ENCODE measurements around the gene EEF1B2.
A peak's percentile ranks its signal among the peaks of the same experiment; 100 is the strongest.
"Not testable (repeated sequence)": the region's sequence is repeated elsewhere in the genome, so short reads cannot be mapped to it uniquely, and the experiment has no call there.

The EEF1B2 gene

GRCh38 chr2:206159346-206160124 is at the start of gene EEF1B2, which contains the start of gene NDUFS1:
Gene EEF1B2 (plus strand): TSS chr2:206159895. CDS start chr2:206159980, 85 bp downstream.
Gene NDUFS1 (minus strand): TSS chr2:206159444. CDS start chr2:206153678, 5,766 bp downstream.
- DNase-seq (ENCODE audit: insufficient read length, low spot score) (peak; percentile 95), FAIRE-seq (peak; percentile 76)
- TF ChIP-seq POLR2A (IDR thresholded peaks at IDR 0.05; ENCODE audit: low read depth, low read length), result peak; percentile 39

GRCh38 chr2:206112108-206112507 is 47.6 kb upstream of the EEF1B2 start:
- TF ChIP-seq POLR2A (IDR thresholded peaks at IDR 0.05; ENCODE audit: low read depth, low read length), result no peak
- DNase-seq (ENCODE audit: insufficient read length, low spot score) (no peak), FAIRE-seq (no peak)

GRCh38 chr2:206112846-206113547 is 46.7 kb upstream of the EEF1B2 start:
- TF ChIP-seq POLR2A (IDR thresholded peaks at IDR 0.05; ENCODE audit: low read depth, low read length), result no peak
- FAIRE-seq, result no peak
- DNase-seq (ENCODE audit: insufficient read length, low spot score), result no peak

GRCh38 chr2:206115026-206115578 is 44.6 kb upstream of the EEF1B2 start:
- TF ChIP-seq POLR2A (IDR thresholded peaks at IDR 0.05; ENCODE audit: low read depth, low read length), result no peak
- no peak for FAIRE-seq

GRCh38 chr2:206116278-206116677 is 43.4 kb upstream of the EEF1B2 start:
- DNase-seq (ENCODE audit: insufficient read length, low spot score) (no peak), FAIRE-seq (no peak)
- no peak for TF ChIP-seq POLR2A (IDR thresholded peaks at IDR 0.05; ENCODE audit: low read depth, low read length)

More at GRCh38 chr2:206115026-206115578, 44.6 kb upstream of the EEF1B2 start:
- no peak for DNase-seq (ENCODE audit: insufficient read length, low spot score)

- DNase-seq (ENCODE audit: insufficient read length, low spot score); FAIRE-seq: not testable (repeated sequence)
Observed at GRCh38 chr2:206122569-206122968, 37.1 kb upstream of the EEF1B2 start.

- DNase-seq (ENCODE audit: insufficient read length, low spot score), result no peak
- no peak for FAIRE-seq
- TF ChIP-seq POLR2A (IDR thresholded peaks at IDR 0.05; ENCODE audit: low read depth, low read length), result no peak
Observed at GRCh38 chr2:206125901-206126300, 33.8 kb upstream of the EEF1B2 start.

GRCh38 chr2:206127656-206128055 is 32.0 kb upstream of the EEF1B2 start:
- no peak for DNase-seq (ENCODE audit: insufficient read length, low spot score)
- no peak for TF ChIP-seq POLR2A (IDR thresholded peaks at IDR 0.05; ENCODE audit: low read depth, low read length)
- FAIRE-seq, result no peak

GRCh38 chr2:206143451-206143850 is 16.2 kb upstream of the EEF1B2 start:
- FAIRE-seq (no peak), DNase-seq (ENCODE audit: insufficient read length, low spot score) (no peak)
- TF ChIP-seq POLR2A (IDR thresholded peaks at IDR 0.05; ENCODE audit: low read depth, low read length), result no peak

GRCh38 chr2:206144383-206144782 is 15.3 kb upstream of the EEF1B2 start:
- no peak for DNase-seq (ENCODE audit: insufficient read length, low spot score)
- FAIRE-seq, result no peak
- TF ChIP-seq POLR2A (IDR thresholded peaks at IDR 0.05; ENCODE audit: low read depth, low read length), result no peak

- no peak for TF ChIP-seq POLR2A (IDR thresholded peaks at IDR 0.05; ENCODE audit: low read depth, low read length)
- DNase-seq (ENCODE audit: insufficient read length, low spot score), result no peak
- no peak for FAIRE-seq
Observed at GRCh38 chr2:206145665-206146064, 14.0 kb upstream of the EEF1B2 start.

GRCh38 chr2:206149330-206149729 is 10.4 kb upstream of the EEF1B2 start:
- no peak for TF ChIP-seq POLR2A (IDR thresholded peaks at IDR 0.05; ENCODE audit: low read depth, low read length)
- no peak for FAIRE-seq
- no peak for DNase-seq (ENCODE audit: insufficient read length, low spot score)

- no peak for DNase-seq (ENCODE audit: insufficient read length, low spot score)
- no peak for TF ChIP-seq POLR2A (IDR thresholded peaks at IDR 0.05; ENCODE audit: low read depth, low read length)
- FAIRE-seq, result no peak
Observed at GRCh38 chr2:206150168-206150567, 9.5 kb upstream of the EEF1B2 start.

GRCh38 chr2:206150631-206151030 is 9.1 kb upstream of the EEF1B2 start:
- DNase-seq (ENCODE audit: insufficient read length, low spot score) (no peak), FAIRE-seq (no peak)
- no peak for TF ChIP-seq POLR2A (IDR thresholded peaks at IDR 0.05; ENCODE audit: low read depth, low read length)

All from H54 (cell line).